KOPT-K1 (cell line): ENCODE measurements around the gene RHOG.
A peak's percentile ranks its signal among the peaks of the same experiment; 100 is the strongest.

Experiments
- H3K27ac ChIP-seq: fragments of 200-600 bp; sonication (generic); 2 replicates; pipeline ENCODE4 v1.5.1; 2016; ENCODE audit warnings: antibody characterized with exemption, mild to moderate bottlenecking, low read depth, low read length; ENCODE audit not compliant: poor library complexity, severe bottlenecking
- H3K36me3 ChIP-seq: fragments of 200-600 bp; sonication (generic); 2 replicates; pipeline ENCODE4 v1.5.1; 2017; ENCODE audit warnings: antibody characterized with exemption, mild to moderate bottlenecking, low read length, moderate library complexity; ENCODE audit not compliant: insufficient read depth
- H3K9me3 ChIP-seq: fragments of 200-600 bp; sonication (generic); 2 replicates; pipeline ENCODE4 v1.5.1; 2017; ENCODE audit warnings: antibody characterized with exemption, low read length, mild to moderate bottlenecking; ENCODE audit not compliant: insufficient read depth, poor library complexity, severe bottlenecking

RHOG gene

DNA sequence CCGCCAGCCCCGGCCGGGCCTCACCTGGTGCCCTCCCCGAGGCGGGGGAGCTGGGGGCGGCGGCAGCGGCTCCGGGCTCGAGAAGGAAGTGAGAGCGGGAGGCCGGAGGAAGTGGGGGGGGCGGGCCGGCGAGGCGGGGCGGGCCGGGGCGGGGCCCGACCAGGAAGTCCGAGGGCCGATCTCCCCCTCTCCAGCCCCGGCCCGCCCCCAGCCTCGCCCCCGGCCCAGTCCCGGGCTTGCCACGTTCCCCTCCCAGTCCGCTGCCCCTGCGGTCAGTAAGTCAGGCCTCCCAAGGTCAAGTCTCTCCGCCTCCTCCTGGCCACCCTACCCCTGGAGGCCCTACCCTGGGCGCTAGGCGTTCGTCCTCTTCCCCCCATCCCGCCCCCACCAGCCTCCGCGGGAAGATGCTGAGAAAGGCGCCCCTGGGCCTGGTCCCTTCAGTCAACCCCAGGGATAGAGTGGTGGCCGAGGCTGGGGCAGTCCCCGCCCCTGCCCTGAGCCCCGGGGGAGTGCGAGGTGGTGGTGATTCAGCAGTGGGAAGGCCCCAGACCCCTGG lies at the start of gene RHOG:
RHOG (minus strand) TSS at position 90 of the 556 bp plus-strand sequence. CDS start 12,821 bp downstream, outside the sequence.
- Histone ChIP-seq H3K36me3 (peaks cover 16% of the 10 kb centered on the region; the same call in 1 of the 2 replicates), H3K27ac (peak within 1 kb of the TSS; percentile 88), H3K9me3 (no peaks in the 10 kb centered on the region)

GRCh38 chr11:3890014-3890413 lies 49.3 kb upstream of the RHOG start:
- no peak overlapping the region for H3K27ac ChIP-seq
- H3K9me3 ChIP-seq = no peaks in the 10 kb centered on the region
- no peaks in the 10 kb centered on the region for H3K36me3 ChIP-seq

- H3K9me3 ChIP-seq = no peaks in the 10 kb centered on the region
- H3K27ac ChIP-seq = no peak overlapping the region
Measured at GRCh38 chr11:3888876-3889275, 48.1 kb upstream of the RHOG start.

DNA sequence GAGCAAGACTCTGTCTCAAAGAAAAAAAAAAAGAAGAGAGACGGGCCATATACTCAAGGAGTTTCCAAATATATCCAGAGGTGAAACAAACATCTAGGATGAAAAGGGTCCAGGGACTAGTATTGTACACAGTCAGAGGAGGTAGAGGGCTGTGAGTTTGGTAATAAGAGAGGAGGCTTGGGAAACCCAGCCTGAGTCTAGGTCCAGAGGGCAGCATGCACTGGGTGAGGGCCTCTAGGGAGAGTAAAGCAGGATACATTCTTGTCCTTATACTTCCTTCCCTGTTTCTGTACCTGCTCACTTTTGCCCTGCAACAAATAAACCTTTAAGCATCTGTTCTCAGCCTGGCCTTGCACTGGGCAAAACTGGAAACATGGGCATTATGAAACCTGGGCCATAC lies 46.2 kb upstream of the RHOG start:
- Histone ChIP-seq H3K9me3 (no peaks in the 10 kb centered on the region), H3K27ac (no peak overlapping the region), H3K36me3 (no peaks in the 10 kb centered on the region)

More at GRCh38 chr11:3888876-3889275, 48.1 kb upstream of the RHOG start:
- no peaks in the 10 kb centered on the region for H3K36me3 ChIP-seq

DNA sequence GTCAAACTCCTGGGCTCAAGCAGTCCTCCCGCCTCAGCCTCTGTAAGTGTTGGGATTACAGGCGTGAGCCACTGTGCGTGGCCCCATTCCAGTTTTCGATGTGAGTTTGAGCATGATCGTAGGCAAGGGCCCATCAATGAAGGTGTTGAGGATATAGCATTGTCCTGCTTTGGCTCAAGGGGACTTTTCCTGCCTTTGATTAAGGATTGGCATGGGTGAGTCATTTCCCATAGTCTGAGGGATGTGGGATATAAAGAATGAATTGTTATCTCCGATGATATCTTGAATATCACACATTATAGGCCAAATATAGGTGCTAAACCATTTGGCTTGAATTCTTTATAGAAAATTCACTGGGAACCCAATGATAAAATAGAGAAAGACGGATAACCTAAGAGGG lies 45.1 kb upstream of the RHOG start:
- no peak overlapping the region for H3K27ac ChIP-seq
- no peaks in the 10 kb centered on the region for H3K36me3 ChIP-seq
- H3K9me3 ChIP-seq = no peaks in the 10 kb centered on the region

DNA sequence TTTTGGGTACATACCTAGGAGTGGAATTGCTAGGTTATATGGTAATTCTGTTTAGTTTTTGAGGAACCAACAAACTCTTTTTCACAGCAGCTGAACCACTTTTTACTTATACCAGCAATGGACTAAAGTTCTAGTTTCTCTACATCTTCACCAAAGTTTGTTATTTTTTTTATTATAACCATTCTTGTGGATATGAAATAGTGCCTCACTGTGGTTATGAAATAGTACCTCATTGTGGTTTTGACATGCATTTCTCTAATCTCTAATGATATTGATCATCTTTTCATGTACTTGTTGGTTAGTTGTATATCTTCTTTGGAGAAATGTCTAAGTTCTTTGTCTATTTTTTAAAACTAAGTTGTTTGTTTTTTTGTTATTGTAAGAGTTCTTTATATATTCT lies 41.9 kb upstream of the RHOG start:
- no peaks in the 10 kb centered on the region for H3K9me3 ChIP-seq
- H3K27ac ChIP-seq = no peak overlapping the region
- H3K36me3 ChIP-seq = no peaks in the 10 kb centered on the region

GRCh38 chr11:3880724-3881123 lies 40.0 kb upstream of the RHOG start:
- Histone ChIP-seq H3K9me3 (no peaks in the 10 kb centered on the region), H3K27ac (no peak overlapping the region), H3K36me3 (no peaks in the 10 kb centered on the region)

DNA sequence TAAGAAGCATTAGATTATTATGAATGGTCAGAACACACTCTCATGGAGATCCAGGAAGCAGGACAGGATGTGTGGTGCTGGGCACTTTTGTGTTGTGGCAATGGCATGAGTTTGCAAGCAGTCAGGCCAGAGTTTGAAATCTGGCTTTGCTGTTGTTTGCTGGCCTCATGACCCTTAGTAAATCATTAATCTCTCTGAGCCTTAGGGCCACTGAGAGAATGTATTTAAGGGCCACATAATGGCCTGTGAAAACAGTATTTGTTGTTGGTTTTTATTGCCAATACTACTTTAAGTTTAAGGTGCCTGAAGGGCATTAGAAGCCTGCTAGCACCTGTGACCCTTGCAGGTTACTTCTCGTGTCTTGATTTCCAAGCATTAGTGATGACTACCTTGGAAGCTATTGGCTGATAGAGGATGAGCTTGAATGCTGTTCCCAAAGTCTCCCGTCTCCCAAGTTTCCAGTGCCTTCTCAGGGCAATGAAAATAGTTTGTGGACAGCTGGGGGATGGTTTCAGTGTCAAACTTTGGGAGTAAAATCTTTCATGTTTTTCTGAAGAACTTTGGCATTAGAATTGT lies 39.3 kb upstream of the RHOG start:
- Histone ChIP-seq H3K9me3 (no peaks in the 10 kb centered on the region), H3K36me3 (no peaks in the 10 kb centered on the region), H3K27ac (no peak overlapping the region)

- H3K36me3 ChIP-seq = no peaks in the 10 kb centered on the region
- no peak overlapping the region for H3K27ac ChIP-seq
- no peaks in the 10 kb centered on the region for H3K9me3 ChIP-seq
Measured at GRCh38 chr11:3879216-3879966, 38.6 kb upstream of the RHOG start.

GRCh38 chr11:3878258-3878584 lies 37.5 kb upstream of the RHOG start:
- H3K27ac ChIP-seq = no peak overlapping the region
- no peaks in the 10 kb centered on the region for H3K9me3 ChIP-seq
- H3K36me3 ChIP-seq = no peaks in the 10 kb centered on the region

- Histone ChIP-seq H3K9me3 (no peaks in the 10 kb centered on the region), H3K27ac (no peak overlapping the region), H3K36me3 (no peaks in the 10 kb centered on the region)
Measured at GRCh38 chr11:3877364-3878257, 36.9 kb upstream of the RHOG start.

DNA sequence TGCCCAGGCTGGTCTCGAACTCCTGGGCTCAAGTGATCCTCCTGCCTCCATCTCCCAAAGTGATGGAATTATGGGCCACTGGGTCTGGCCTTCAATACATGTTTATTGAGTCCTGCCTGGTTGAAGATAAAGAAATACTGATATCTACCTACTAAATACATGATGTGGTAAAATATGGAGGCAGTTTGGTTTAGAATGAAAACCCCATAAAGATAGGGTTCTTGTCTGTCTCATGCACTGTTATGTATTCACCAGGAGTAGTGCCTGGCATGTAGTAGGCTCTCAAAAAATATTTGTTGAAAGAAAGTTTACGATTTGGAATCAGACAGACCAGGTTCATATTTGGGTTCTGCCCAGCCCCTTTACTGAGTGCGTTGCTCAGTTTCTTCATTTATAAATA lies 35.9 kb upstream of the RHOG start:
- Histone ChIP-seq H3K27ac (no peak overlapping the region), H3K9me3 (no peaks in the 10 kb centered on the region), H3K36me3 (no peaks in the 10 kb centered on the region)

- no peak overlapping the region for H3K27ac ChIP-seq
- no peaks in the 10 kb centered on the region for H3K9me3 ChIP-seq
- no peaks in the 10 kb centered on the region for H3K36me3 ChIP-seq
Measured at GRCh38 chr11:3873712-3874349, 33.1 kb upstream of the RHOG start.

- Histone ChIP-seq H3K9me3 (no peaks in the 10 kb centered on the region), H3K27ac (peak overlapping the region; percentile 58), H3K36me3 (no peaks in the 10 kb centered on the region)
Measured at GRCh38 chr11:3867209-3868091, 26.7 kb upstream of the RHOG start.
